ENCODE data around the gene RPS15. TPM values are rescaled to one million over a fixed set of nuclear protein-coding genes. Genes with fewer than 3 reads are reported as not detected.

RPS15 gene
- total RNA-seq, 4 donors from 2014 or later = 1,291 to 3,466 (median 2,344) TPM

DNA sequence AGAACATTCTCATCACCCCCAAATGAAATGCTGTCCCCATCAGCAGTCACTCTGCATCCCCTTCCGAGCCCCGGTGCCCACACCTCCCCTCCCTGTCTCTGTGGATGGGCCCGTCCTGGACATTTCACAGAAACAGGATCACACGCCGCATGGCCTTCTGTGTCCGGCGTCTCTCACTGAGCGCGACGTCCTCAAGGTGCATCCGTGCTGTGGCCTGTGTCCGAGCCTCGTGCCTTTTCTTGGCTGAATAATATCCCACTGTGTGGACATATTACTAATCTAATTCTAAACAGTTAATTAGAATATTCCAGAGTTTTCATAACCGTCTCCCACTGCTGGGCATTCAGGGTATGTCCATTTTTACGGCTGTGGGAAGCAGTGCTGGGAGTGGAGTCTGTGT lies 45.8 kb upstream of the RPS15 start:
- TF ChIP-seq EP300 (IDR thresholded peaks at IDR 0.05) (no peak), POLR2AphosphoS5 (IDR thresholded peaks at IDR 0.05) (no peak), CTCF (IDR thresholded peaks at IDR 0.05) (no peak), POLR2A (IDR thresholded peaks at IDR 0.05) (no peak)
- Histone ChIP-seq H3K27me3 (no peaks in the 10 kb centered on the region), H3K4me1 (peaks cover 0 to 32% (median 9%) of the 10 kb centered on the region in 3 donors), H3K27ac (no peak overlapping the region), H3K36me3 (peaks cover 0 to 85% of the 10 kb centered on the region in 2 donors), H3K4me3 (no peak overlapping the region), H3K9me3 (no peaks in the 10 kb centered on the region)
- WGBS, 2 donors (ENCODE audit: low coverage in 1 of 2) = 93 to 96% methylated on average over 13 of the region's 15 CpGs
- no peak for ATAC-seq

DNA sequence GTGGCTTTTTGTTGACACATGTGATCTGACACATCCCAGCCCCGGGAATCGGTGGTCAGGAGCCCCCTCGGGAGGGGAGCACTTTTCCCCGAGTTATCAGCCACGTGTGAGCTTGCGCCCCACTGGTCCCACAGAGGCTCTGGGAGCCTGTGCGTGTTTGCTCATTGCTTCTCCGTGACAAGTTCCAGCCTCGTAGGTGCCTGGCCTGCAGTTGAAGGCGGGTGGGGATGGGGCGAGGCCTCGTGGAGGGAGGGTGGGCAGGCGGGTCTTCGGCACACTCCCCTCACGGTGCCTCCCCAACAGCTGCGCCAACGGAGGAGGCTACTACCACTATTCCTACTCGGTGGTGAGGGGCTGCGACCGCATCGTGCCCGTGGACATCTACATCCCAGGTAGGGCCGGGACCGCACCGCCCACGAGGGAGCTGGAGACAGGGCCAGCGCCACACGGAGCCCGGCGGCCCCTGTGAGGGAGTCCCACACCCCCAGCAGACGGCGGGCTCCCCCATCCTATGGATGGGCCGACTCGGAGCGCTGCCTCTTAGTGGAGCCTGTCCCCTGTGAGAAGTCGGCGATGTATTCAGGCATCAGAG lies 45.2 kb upstream of the RPS15 start:
- ATAC-seq = no peak
- no CpG with 5 or more reads among the region's 37 CpGs for WGBS, 2 donors (ENCODE audit: low coverage in 1 of 2)
- Histone ChIP-seq H3K27ac (no peak overlapping the region), H3K36me3 (peaks cover 0 to 79% of the 10 kb centered on the region in 2 donors), H3K4me1 (peaks cover 0 to 26% (median 9%) of the 10 kb centered on the region in 3 donors), H3K27me3 (no peaks in the 10 kb centered on the region), H3K9me3 (no peaks in the 10 kb centered on the region), H3K4me3 (no peak overlapping the region)
- no peak for TF ChIP-seq EP300 (IDR thresholded peaks at IDR 0.05)
- TF ChIP-seq POLR2AphosphoS5 (IDR thresholded peaks at IDR 0.05) = no peak
- TF ChIP-seq CTCF (IDR thresholded peaks at IDR 0.05) = no peak
- no peak for TF ChIP-seq POLR2A (IDR thresholded peaks at IDR 0.05)

DNA sequence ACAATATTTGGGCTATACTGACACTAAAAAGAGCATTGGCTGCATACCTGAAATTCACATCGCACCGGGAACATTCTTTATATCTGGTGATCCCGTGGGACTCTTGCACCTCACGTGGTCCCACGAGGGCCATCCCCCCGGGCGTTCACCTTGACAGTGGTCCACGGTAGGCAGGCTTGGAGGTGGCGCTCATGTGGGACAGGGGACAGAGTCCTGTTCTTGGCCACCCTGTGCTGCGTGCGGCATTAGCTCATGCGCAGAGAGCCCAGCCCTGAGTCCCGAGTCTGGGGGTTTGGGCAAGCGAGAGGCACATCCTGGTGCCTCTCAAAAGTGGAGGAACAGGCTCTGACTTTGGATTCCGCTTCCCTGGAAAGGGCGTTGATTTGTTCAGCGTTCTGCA lies 44.4 kb upstream of the RPS15 start:
- H3K36me3 ChIP-seq = peaks cover 0 to 74% of the 10 kb centered on the region in 2 donors
- H3K4me1 ChIP-seq = peaks cover 0 to 26% (median 9%) of the 10 kb centered on the region in 3 donors
- no peak overlapping the region for H3K27ac ChIP-seq
- TF ChIP-seq POLR2AphosphoS5 (IDR thresholded peaks at IDR 0.05) (no peak), CTCF (IDR thresholded peaks at IDR 0.05) (no peak), POLR2A (IDR thresholded peaks at IDR 0.05) (no peak), EP300 (IDR thresholded peaks at IDR 0.05) (no peak)
- no peak overlapping the region for H3K4me3 ChIP-seq
- H3K27me3 ChIP-seq = no peaks in the 10 kb centered on the region
- no peak for ATAC-seq
- WGBS, 2 donors (ENCODE audit: low coverage in 1 of 2) = 85% methylated on average over 7 of the region's 17 CpGs; no CpG with 5 or more reads in 1 of the 2 donors
- no peaks in the 10 kb centered on the region for H3K9me3 ChIP-seq

- peak; percentile 11 for ATAC-seq
- Histone ChIP-seq H3K4me3 (no peak overlapping the region), H3K36me3 (peaks cover 0 to 68% of the 10 kb centered on the region in 2 donors), H3K4me1 (peaks cover 0 to 30% (median 9%) of the 10 kb centered on the region in 3 donors), H3K9me3 (no peaks in the 10 kb centered on the region), H3K27me3 (no peaks in the 10 kb centered on the region), H3K27ac (no peak overlapping the region)
- 57% methylated on average over 14 of the region's 43 CpGs; no CpG with 5 or more reads in 1 of the 2 donors for WGBS, 2 donors (ENCODE audit: low coverage in 1 of 2)
- TF ChIP-seq CTCF (IDR thresholded peaks at IDR 0.05) (no peak), EP300 (IDR thresholded peaks at IDR 0.05) (no peak), POLR2AphosphoS5 (IDR thresholded peaks at IDR 0.05) (no peak), POLR2A (IDR thresholded peaks at IDR 0.05) (no peak)
Measured at GRCh38 chr19:1394252-1395193, 43.7 kb upstream of the RPS15 start.
